Neural cell (in vitro differentiated cells): ENCODE measurements around the gene CIC. TPM values are rescaled to one million over a fixed set of nuclear protein-coding genes. Genes with fewer than 3 reads are reported as not detected.

ENCODE experiments used
- H2AFZ ChIP-seq: fragments of 200-600, 300-800 bp; sonication (generic), shearing (Covaris generic); 2 replicates; pipeline ENCODE4 v1.6.0; 2014; ENCODE audit warnings: low read depth, mild to moderate bottlenecking, antibody characterized with exemption, low read length, moderate library complexity
- H3F3A ChIP-seq: fragments of 200-600 bp; shearing (Covaris generic); 2 replicates; pipeline ENCODE4 v1.6.1; 2016; ENCODE audit warnings: mild to moderate bottlenecking, moderate library complexity, mixed read lengths, antibody characterized with exemption, low read length; ENCODE audit not compliant: insufficient read depth, poor library complexity, severe bottlenecking
- H3K27ac ChIP-seq: fragments of 200-600, 300-800 bp; sonication (generic), shearing (Covaris generic); 2 replicates; pipeline ENCODE4 v1.5.1; 2014; ENCODE audit warnings: mild to moderate bottlenecking, low read length, moderate library complexity
- H3K27me3 ChIP-seq: fragments of 300-800, 200-600 bp; sonication (generic), shearing (Covaris generic); 2 replicates; pipeline ENCODE4 v1.6.0; 2014; ENCODE audit warnings: mild to moderate bottlenecking, low read depth, low read length, moderate library complexity; ENCODE audit not compliant: insufficient read depth
- H3K36me3 ChIP-seq: fragments of 300-800, 200-600 bp; sonication (generic), shearing (Covaris generic); 2 replicates; pipeline ENCODE4 v1.5.1; 2014; ENCODE audit warnings: mild to moderate bottlenecking, antibody characterized with exemption, low read length, moderate library complexity; ENCODE audit not compliant: insufficient read depth
- H3K4me2 ChIP-seq: fragments of 300-800, 200-600 bp; sonication (generic), shearing (Covaris generic); 2 replicates; pipeline ENCODE4 v1.6.0; 2014; ENCODE audit warnings: mild to moderate bottlenecking, low read length
- H3K4me3 ChIP-seq: fragments of 300-800, 200-600 bp; sonication (generic), shearing (Covaris generic); 2 replicates; pipeline ENCODE4 v1.5.1; 2014; ENCODE audit warnings: mild to moderate bottlenecking, low read length, moderate library complexity
- H3K79me2 ChIP-seq: fragments of 200-600 bp; shearing (Covaris generic); replicated peaks from 2 replicates; pipeline ENCODE4 v1.6.0; 2014; ENCODE audit warnings: mild to moderate bottlenecking, low read length, moderate library complexity; ENCODE audit not compliant: insufficient read depth
- H3K9ac ChIP-seq: fragments of 300-800, 200-600 bp; sonication (generic), shearing (Covaris generic); 2 replicates; pipeline ENCODE4 v1.6.1; 2016; ENCODE audit warnings: mild to moderate bottlenecking, low read length, mixed read lengths
- H3K9me2 ChIP-seq: fragments of 200-600 bp; shearing (Covaris generic); 2 replicates; pipeline ENCODE4 v1.6.1; 2016; ENCODE audit warnings: mild to moderate bottlenecking, low read length, mixed read lengths; ENCODE audit not compliant: insufficient read depth
- H3K9me3 ChIP-seq: fragments of 200-600, 300-800 bp; sonication (generic), shearing (Covaris generic); 2 replicates; pipeline ENCODE4 v1.6.1; 2016; ENCODE audit warnings: mild to moderate bottlenecking, mixed run types, low read length, moderate library complexity, mixed read lengths
- H4K20me1 ChIP-seq: fragments of 200-600 bp; shearing (Covaris generic); 2 replicates; pipeline ENCODE4 v1.6.1; 2016; ENCODE audit warnings: mild to moderate bottlenecking, mixed run types; ENCODE audit not compliant: insufficient read depth
- CTCF ChIP-seq: fragments of 450-650 bp; IDR thresholded peaks from 2 replicates; pipeline ENCODE4 v1.5.1; 2014; ENCODE audit warnings: antibody characterized with exemption, mild to moderate bottlenecking, moderate library complexity; ENCODE audit not compliant: poor library complexity, severe bottlenecking
- EP300 ChIP-seq: fragments of 450-650 bp; conservative IDR thresholded peaks from 2 replicates; pipeline ENCODE4 v1.6.1; 2014; ENCODE audit warnings: antibody characterized with exemption, mild to moderate bottlenecking, moderate library complexity; ENCODE audit not compliant: poor library complexity, severe bottlenecking
- EZH2 ChIP-seq: fragments of 200-600, 300-800 bp; shearing (Covaris generic), sonication (generic); IDR thresholded peaks from 2 replicates; pipeline ENCODE4 v1.6.1; 2014; ENCODE audit warnings: antibody characterized with exemption, low read length, borderline replicate concordance, mild to moderate bottlenecking; ENCODE audit not compliant: insufficient read depth, poor library complexity, severe bottlenecking
- MXI1 ChIP-seq: fragments of 450-650 bp; conservative IDR thresholded peaks from 2 replicates; pipeline ENCODE4 v1.6.1; 2014; ENCODE audit warnings: antibody characterized with exemption, mild to moderate bottlenecking; ENCODE audit not compliant: poor library complexity, severe bottlenecking
- POLR2AphosphoS5 ChIP-seq: IDR thresholded peaks from 2 replicates; pipeline ENCODE4 v1.6.1; 2012
- RAD21 ChIP-seq: fragments of 450-650 bp; conservative IDR thresholded peaks from 2 replicates; pipeline ENCODE4 v1.6.1; 2014; ENCODE audit warnings: antibody characterized with exemption, mild to moderate bottlenecking, moderate library complexity
- REST ChIP-seq: IDR thresholded peaks from 2 replicates; pipeline ENCODE4 v1.6.1; 2012; ENCODE audit warnings: borderline replicate concordance
- SMC3 ChIP-seq: fragments of 450-650 bp; conservative IDR thresholded peaks from 2 replicates; pipeline ENCODE4 v1.6.1; 2014; ENCODE audit warnings: antibody characterized with exemption, mild to moderate bottlenecking, moderate library complexity; ENCODE audit not compliant: poor library complexity
- TAF1 ChIP-seq: IDR thresholded peaks from 2 replicates; pipeline ENCODE4 v1.6.1; 2012; ENCODE audit warnings: low read depth
- polyA plus RNA-seq: library from polyadenylated mRNA; depleted of rRNA; stranded (reverse); fragments of >200 nt; gene quantifications from 2 replicates; pipeline ENCODE4 v1.2.3, GENCODE V29; 2014

The CIC gene
- polyA plus RNA-seq, 1 donor from 2014 or later, result 10.8 TPM

GRCh38 chr19:42306646-42307045 lies 37.6 kb downstream of the CIC start:
- no peak overlapping the region for H3K9ac ChIP-seq
- TF ChIP-seq SMC3 (no peak), MXI1 (no peak)
- no peaks in the 10 kb centered on the region for H3K27me3 ChIP-seq
- H3K4me3 ChIP-seq, result no peak overlapping the region
- H3K9me3 ChIP-seq, result no peaks in the 10 kb centered on the region
- H3K27ac ChIP-seq, result no peak overlapping the region
- H3K36me3 ChIP-seq, result no peaks in the 10 kb centered on the region
- no peaks in the 10 kb centered on the region for H3K9me2 ChIP-seq
- H3F3A ChIP-seq, result no peaks in the 10 kb centered on the region
- no peak overlapping the region for H3K4me2 ChIP-seq
- H2AFZ ChIP-seq, result no peak overlapping the region
- no peaks in the 10 kb centered on the region for H4K20me1 ChIP-seq
- H3K79me2 ChIP-seq, result peaks cover 5% of the 10 kb centered on the region

GRCh38 chr19:42309686-42310085 lies 40.6 kb downstream of the CIC start:
- H3K36me3 ChIP-seq, result no peaks in the 10 kb centered on the region
- no peaks in the 10 kb centered on the region for H3F3A ChIP-seq
- no peaks in the 10 kb centered on the region for H3K9me3 ChIP-seq
- no peaks in the 10 kb centered on the region for H4K20me1 ChIP-seq
- no peaks in the 10 kb centered on the region for H3K9me2 ChIP-seq
- no peak overlapping the region for H3K27ac ChIP-seq
- H3K4me2 ChIP-seq, result no peak overlapping the region
- no peaks in the 10 kb centered on the region for H3K79me2 ChIP-seq
- no peaks in the 10 kb centered on the region for H3K27me3 ChIP-seq
- TF ChIP-seq RAD21 (no peak), POLR2AphosphoS5 (no peak), REST (no peak), TAF1 (no peak), CTCF (no peak), MXI1 (no peak), EZH2 (no peak), SMC3 (no peak)
- H3K4me3 ChIP-seq, result no peak overlapping the region
- no peak overlapping the region for H2AFZ ChIP-seq
- H3K9ac ChIP-seq, result no peak overlapping the region

- H3K27ac ChIP-seq, result no peak overlapping the region
These were observed 42.6 kb downstream of the CIC start for GRCh38 chr19:42311657-42312056.

More at GRCh38 chr19:42311657-42312056, 42.6 kb downstream of the CIC start:
- no peaks in the 10 kb centered on the region for H4K20me1 ChIP-seq
- no peaks in the 10 kb centered on the region for H3K27me3 ChIP-seq
- no peaks in the 10 kb centered on the region for H3K36me3 ChIP-seq
- no peak overlapping the region for H2AFZ ChIP-seq
- TF ChIP-seq POLR2AphosphoS5 (no peak), EZH2 (no peak), EP300 (no peak), CTCF (peak; percentile 28), SMC3 (no peak), MXI1 (no peak)
- no peaks in the 10 kb centered on the region for H3K79me2 ChIP-seq
- no peaks in the 10 kb centered on the region for H3K9me2 ChIP-seq
- no peaks in the 10 kb centered on the region for H3F3A ChIP-seq
- no peak overlapping the region for H3K9ac ChIP-seq
- no peaks in the 10 kb centered on the region for H3K9me3 ChIP-seq
- no peak overlapping the region for H3K4me3 ChIP-seq
- no peak overlapping the region for H3K4me2 ChIP-seq
